ENCODE measurements around the gene PRKACA.
"Not testable (repeated sequence)": the region's sequence is repeated elsewhere in the genome, so short reads cannot be mapped to it uniquely, and the experiment has no call there.

PRKACA gene

GRCh38 chr19:14070268-14071050 lies 47.1 kb downstream of the PRKACA start:
- DNase-seq (ENCODE audit: low read depth), result no peak

- no peak for DNase-seq (ENCODE audit: low read depth)
Measured at GRCh38 chr19:14066134-14066533, 51.4 kb downstream of the PRKACA start.

GRCh38 chr19:14063105-14063504 lies 54.5 kb downstream of the PRKACA start:
- DNase-seq (ENCODE audit: low read depth), result no peak

GRCh38 chr19:14062558-14062855 lies 55.1 kb downstream of the PRKACA start:
- DNase-seq (ENCODE audit: low read depth), result no peak

- no peak for DNase-seq (ENCODE audit: low read depth)
Measured at GRCh38 chr19:14061751-14062557, 55.6 kb downstream of the PRKACA start, which contains the start of gene PALM3. TSS of gene PALM3 (minus strand) at chr19:14062076. CDS start at chr19:14061980, 96 bp downstream.

- DNase-seq (ENCODE audit: low read depth), result no peak
Measured at GRCh38 chr19:14061081-14061749, 56.3 kb downstream of the PRKACA start.

- DNase-seq (ENCODE audit: low read depth), result no peak
Measured at GRCh38 chr19:14059652-14060155, 57.9 kb downstream of the PRKACA start.

- DNase-seq (ENCODE audit: low read depth), result no peak
Measured at GRCh38 chr19:14059093-14059480, 58.5 kb downstream of the PRKACA start.

- DNase-seq (ENCODE audit: low read depth), result no peak
Measured at GRCh38 chr19:14058182-14059092, 59.1 kb downstream of the PRKACA start.

GRCh38 chr19:14056741-14057356 lies 60.7 kb downstream of the PRKACA start:
- DNase-seq (ENCODE audit: low read depth), result no peak

GRCh38 chr19:14056069-14056666 lies 61.4 kb downstream of the PRKACA start:
- DNase-seq (ENCODE audit: low read depth), result no peak

GRCh38 chr19:14055396-14055795 lies 62.2 kb downstream of the PRKACA start:
- no peak for DNase-seq (ENCODE audit: low read depth)

GRCh38 chr19:14054721-14055120 lies 62.8 kb downstream of the PRKACA start:
- DNase-seq (ENCODE audit: low read depth), result no peak

- DNase-seq (ENCODE audit: low read depth), result no peak
Measured at GRCh38 chr19:14054099-14054498, 63.5 kb downstream of the PRKACA start.

- no peak for DNase-seq (ENCODE audit: low read depth)
Measured at GRCh38 chr19:14053500-14053899, 64.1 kb downstream of the PRKACA start.

- no peak for DNase-seq (ENCODE audit: low read depth)
Measured at GRCh38 chr19:14053032-14053431, 64.5 kb downstream of the PRKACA start.

GRCh38 chr19:14052470-14052869 lies 65.1 kb downstream of the PRKACA start:
- DNase-seq (ENCODE audit: low read depth), result no peak

- no peak for DNase-seq (ENCODE audit: low read depth)
Measured at GRCh38 chr19:14051980-14052379, 65.6 kb downstream of the PRKACA start.

- DNase-seq (ENCODE audit: low read depth), result not testable (repeated sequence)
Measured at GRCh38 chr19:14050961-14051360, 66.6 kb downstream of the PRKACA start.

GRCh38 chr19:14050512-14050911 lies 67.0 kb downstream of the PRKACA start:
- no peak for DNase-seq (ENCODE audit: low read depth)
